H1 (cell line): Measurements from ENCODE around the gene CRNKL1. TPM values are rescaled to one million over a fixed set of nuclear protein-coding genes. Genes with fewer than 3 reads are reported as not detected.

Experiments used
- CTCF ChIA-PET: fragments of 300-600 bp; sonication (Branson Sonifier 250); formaldehyde crosslinking; loops from one replicate; lab custom pipeline; 2021; ENCODE audit not compliant: partially characterized antibody; lab: Charles Lee
- POLR2A ChIA-PET: fragments of 300-600 bp; sonication (Branson Sonifier 250); formaldehyde crosslinking; loops from one replicate; lab custom pipeline; 2021; ENCODE audit warnings: inconsistent platforms; ENCODE audit not compliant: partially characterized antibody; lab: Charles Lee
- DNase-seq, 2 experiments: peaks; one replicate each; pipeline versions ENCODE4 v3.0.0 to v3.0.0-alpha.2; 2010 to 2022; ENCODE audit warnings: low spot score in 2 of 2, low read depth in 1 of 2, mixed read lengths in 1 of 2
- FAIRE-seq: peaks from 2 replicates; lab custom pipeline; 2011; peaks lifted over from hg19 to GRCh38; lab: Jason Lieb, UNC
- H2AFZ ChIP-seq: 2 replicates; pipeline ENCODE4 v1.8.1; 2012; ENCODE audit warnings: low read length, inconsistent platforms
- H2AK5ac ChIP-seq: 2 replicates; pipeline ENCODE4 v1.6.1; 2013; ENCODE audit warnings: low read depth, low read length
- H2BK120ac ChIP-seq: replicated peaks from 2 replicates; pipeline ENCODE3; 2013; ENCODE audit warnings: low read depth, low read length, inconsistent platforms
- H2BK12ac ChIP-seq: 2 replicates; pipeline ENCODE4 v1.6.1; 2013; ENCODE audit warnings: low read depth, low read length
- H2BK15ac ChIP-seq: 2 replicates; pipeline ENCODE4 v1.6.1; 2013; ENCODE audit warnings: low read length
- H2BK20ac ChIP-seq: 2 replicates; pipeline ENCODE4 v1.6.1; 2013; ENCODE audit warnings: low read length
- H2BK5ac ChIP-seq: 2 replicates; pipeline ENCODE4 v1.6.1; 2013; ENCODE audit warnings: low read depth, low read length
- H3K14ac ChIP-seq: 2 replicates; pipeline ENCODE4 v1.6.1; 2013; ENCODE audit warnings: inconsistent platforms; ENCODE audit not compliant: insufficient read length
- H3K18ac ChIP-seq: 2 replicates; pipeline ENCODE4 v1.6.1; 2013; ENCODE audit warnings: low read length; ENCODE audit errors: extremely low read depth
- H3K23ac ChIP-seq: 2 replicates; pipeline ENCODE4 v1.6.1; 2013; ENCODE audit warnings: inconsistent platforms; ENCODE audit not compliant: insufficient read length
- H3K23me2 ChIP-seq: 2 replicates; pipeline ENCODE4 v1.6.1; 2013; ENCODE audit warnings: low read depth, low read length
- H3K27ac ChIP-seq: 2 replicates; pipeline ENCODE4 v1.6.1; 2011; ENCODE audit warnings: low read depth, low read length, inconsistent platforms
- H3K27me3 ChIP-seq, 4 experiments: replicated peaks in 1 of 4; 1 replicate in 1 of 4; 2 replicates in 3 of 4; pipeline versions ENCODE4 v1.6.1 to v1.8.1; 2011 to 2013; ENCODE audit warnings: low read length in 3 of 4, mild to moderate bottlenecking in 3 of 4, inconsistent platforms in 2 of 4, mixed read lengths in 2 of 4, moderate library complexity in 1 of 4; ENCODE audit not compliant: control insufficient read depth in 3 of 4, insufficient read depth in 3 of 4; ENCODE audit errors: extremely low read depth in 1 of 4
- H3K36me3 ChIP-seq, 4 experiments: 2 replicates each; pipeline versions ENCODE4 v1.6.1 to v1.8.1; 2011 to 2013; ENCODE audit warnings: mild to moderate bottlenecking in 4 of 4, low read length in 3 of 4, moderate library complexity in 2 of 4, control low read depth in 1 of 4, inconsistent platforms in 1 of 4; ENCODE audit not compliant: insufficient read depth in 4 of 4, control insufficient read depth in 2 of 4
- H3K4ac ChIP-seq: replicated peaks from 2 replicates; pipeline ENCODE3; 2013; ENCODE audit warnings: low read length, low read depth, mixed read lengths, inconsistent platforms; ENCODE audit not compliant: insufficient read length
- H3K4me1 ChIP-seq, 4 experiments: replicated peaks in 1 of 4; 1 replicate in 1 of 4; 2 replicates in 3 of 4; pipeline versions ENCODE4 v1.6.1 to v1.8.1; 2011 to 2013; ENCODE audit warnings: low read length in 3 of 4, inconsistent platforms in 2 of 4, mixed read lengths in 1 of 4; ENCODE audit not compliant: insufficient read depth in 4 of 4, control insufficient read depth in 3 of 4
- H3K4me2 ChIP-seq, 2 experiments: 2 replicates each; pipeline versions ENCODE4 v1.6.1 to v1.8.1; 2011 to 2013; ENCODE audit warnings: low read depth in 2 of 2, low read length in 2 of 2, control low read depth in 1 of 2, inconsistent platforms in 1 of 2, mild to moderate bottlenecking in 1 of 2; ENCODE audit not compliant: insufficient read depth in 1 of 2
- H3K4me3 ChIP-seq, 4 experiments: fragments of 200-600, 300-600 bp in 1 of 4; sonication (generic), shearing (Covaris generic), sonication (Bioruptor Twin) in 1 of 4; 2 replicates each; pipeline versions ENCODE4 v1.5.1 to v1.8.1; 2011 to 2016; ENCODE audit warnings: low read length in 4 of 4, low read depth in 3 of 4, control low read depth in 2 of 4, inconsistent platforms in 2 of 4, mild to moderate bottlenecking in 2 of 4, mixed read lengths in 1 of 4, moderate library complexity in 1 of 4; ENCODE audit not compliant: insufficient read depth in 2 of 4; ENCODE audit errors: extremely low read depth in 1 of 4
- H3K56ac ChIP-seq: replicated peaks from 2 replicates; pipeline ENCODE3; 2013; ENCODE audit warnings: low read depth, mild to moderate bottlenecking, mixed read lengths, low read length, inconsistent platforms; ENCODE audit not compliant: insufficient read length
- H3K79me1 ChIP-seq: 2 replicates; pipeline ENCODE4 v1.6.1; 2013; ENCODE audit warnings: low read depth, low read length, control low read depth
- H3K79me2 ChIP-seq, 2 experiments: 2 replicates each; pipeline versions ENCODE4 v1.6.1 to v1.8.1; 2012 to 2013; ENCODE audit warnings: low read length in 2 of 2, mild to moderate bottlenecking in 2 of 2, inconsistent platforms in 1 of 2; ENCODE audit not compliant: insufficient read depth in 2 of 2, control insufficient read depth in 1 of 2
- H3K9ac ChIP-seq, 4 experiments: replicated peaks in 1 of 4; 1 replicate in 1 of 4; 2 replicates in 3 of 4; pipeline versions ENCODE4 v1.6.1 to v1.8.1; 2011 to 2013; ENCODE audit warnings: low read depth in 3 of 4, low read length in 3 of 4, control low read depth in 2 of 4, mild to moderate bottlenecking in 2 of 4, moderate library complexity in 2 of 4, inconsistent platforms in 1 of 4; ENCODE audit errors: extremely low read depth in 1 of 4
- H3K9me3 ChIP-seq, 2 experiments: 2 replicates each; pipeline versions ENCODE4 v1.6.1 to v1.8.1; 2012 to 2013; ENCODE audit warnings: mild to moderate bottlenecking in 2 of 2, moderate library complexity in 2 of 2, control low read depth in 1 of 2, inconsistent platforms in 1 of 2, low read depth in 1 of 2, low read length in 1 of 2, mixed read lengths in 1 of 2; ENCODE audit not compliant: insufficient read depth in 2 of 2
- H4K20me1 ChIP-seq, 2 experiments: replicated peaks in 1 of 2; 2 replicates each; pipeline versions ENCODE3 to v1.8.1; 2011 to 2013; ENCODE audit warnings: inconsistent platforms in 2 of 2, low read length in 2 of 2, mild to moderate bottlenecking in 1 of 2; ENCODE audit not compliant: insufficient read depth in 2 of 2, control insufficient read depth in 1 of 2
- H4K5ac ChIP-seq: 2 replicates; pipeline ENCODE4 v1.6.1; 2013; ENCODE audit warnings: low read length, low read depth, mixed read lengths, inconsistent platforms; ENCODE audit not compliant: insufficient read length
- H4K8ac ChIP-seq: 2 replicates; pipeline ENCODE4 v1.8.0; 2013; ENCODE audit warnings: mild to moderate bottlenecking, moderate library complexity, low read length, inconsistent platforms; ENCODE audit not compliant: insufficient read depth; ENCODE audit errors: extremely low read depth
- H4K91ac ChIP-seq: replicated peaks from 2 replicates; pipeline ENCODE3; 2013; ENCODE audit warnings: low read length, mixed read lengths, inconsistent platforms; ENCODE audit not compliant: insufficient read length
- WGBS, 2 experiments: shearing (Covaris generic) in 1 of 2; methylation state at CpG; one replicate each; pipeline versions ENCODE4 v1.1.6 to v1.1.7; 2013 to 2015; ENCODE audit warnings: low lambda C conversion rate in 2 of 2, mixed read lengths in 2 of 2, inconsistent platforms in 1 of 2, low coverage in 1 of 2, missing lambda C conversion rate in 1 of 2; ENCODE audit not compliant: insufficient replicate concordance in 2 of 2, insufficient coverage in 1 of 2, insufficient read length in 1 of 2; ENCODE audit errors: extremely low coverage in 1 of 2, missing lambda C conversion rate in 1 of 2; 5-methylcytosine and 5-hydroxymethylcytosine counted together
- polyA plus RNA-seq, 7 experiments: library from polyadenylated mRNA; depleted of rRNA in 3 of 7; stranded (reverse) in 5 of 7; unstranded in 2 of 7; fragments of >200 nt in 5 of 7; fragments of 200-250 nt in 2 of 7; gene quantifications; 1 replicate in 5 of 7; 2 replicates in 1 of 7; 4 replicates in 1 of 7; pipeline versions ENCODE4 v1.2.1 to v1.2.3, GENCODE V29; 2011 to 2013; ENCODE audit warnings: missing spikeins in 2 of 7, mixed read lengths in 2 of 7
- total RNA-seq: library from RNA; stranded (reverse); fragmentation: NEBNext Ultra II Directional; extraction: Animal tissue kit (Norgen Biotek cat#: 25700); gene quantifications from 2 replicates; pipeline ENCODE4 v1.2.1, GENCODE V29; 2021
- TF ChIP-seq, protein P1 (sequence below), 3 experiments: IDR thresholded peaks; 1 replicate in 2 of 3; 2 replicates in 1 of 3; pipeline versions ENCODE4 v1.5.1 to v1.6.1; 2011; ENCODE audit warnings: low read length in 3 of 3, mild to moderate bottlenecking in 3 of 3, inconsistent platforms in 2 of 3, low read depth in 1 of 3, moderate library complexity in 1 of 3; ENCODE audit not compliant: insufficient read depth in 1 of 3; ENCODE audit errors: control extremely low read depth in 1 of 3

Gene CRNKL1
- total and polyA plus RNA-seq, 2 of the 8 experiments (the other 6 are each of a cell fraction or from before 2014, with no cell fraction given), result 4.0 to 26.5 TPM

DNA sequence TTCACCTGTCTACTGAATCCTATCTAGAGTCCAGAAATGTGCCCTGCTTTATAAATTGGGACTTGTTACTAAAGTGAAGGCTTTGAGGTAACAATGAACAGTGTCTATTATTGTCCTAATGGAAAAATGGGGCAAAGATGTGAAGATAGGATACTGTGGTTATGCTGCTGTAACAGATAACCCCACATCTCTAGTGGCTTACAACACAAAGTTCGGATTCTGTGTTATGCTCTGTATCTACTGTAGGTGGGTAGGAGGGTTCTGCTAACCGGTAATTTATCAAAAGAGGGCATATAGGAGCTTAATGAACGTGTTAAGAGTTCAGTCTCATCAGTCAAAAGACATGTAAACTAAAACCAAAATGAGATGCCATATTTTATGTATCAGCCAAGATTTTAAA lies 28.9 kb downstream of the CRNKL1 start:
- Histone ChIP-seq H2BK12ac (no peak overlapping the region), H2BK20ac (no peak overlapping the region), H3K18ac (no peak overlapping the region), H2AK5ac (no peak overlapping the region), H2AFZ (no peak overlapping the region), H2BK120ac (no peak overlapping the region), H3K4me2 (no peak overlapping the region), H3K27ac (no peak overlapping the region), H3K27me3 (no peaks in the 10 kb centered on the region), H2BK15ac (no peak overlapping the region), H4K20me1 (peaks cover 2% of the 10 kb centered on the region in 2 experiments), H3K9me3 (no peaks in the 10 kb centered on the region), H4K8ac (no peak overlapping the region), H3K23ac (no peak overlapping the region), H3K23me2 (no peaks in the 10 kb centered on the region), H3K56ac (no peak overlapping the region), H4K91ac (no peak overlapping the region), H3K79me1 (peaks cover 32% of the 10 kb centered on the region), H3K4ac (no peak overlapping the region), H3K79me2 (peaks cover 8 to 66% of the 10 kb centered on the region in 2 experiments), H2BK5ac (no peak overlapping the region), H3K4me3 (no peak overlapping the region), H3K4me1 (peaks cover 0 to 4% (median under 1%) of the 10 kb centered on the region in 4 experiments; a peak in 3 of 7 replicates)
- WGBS, 2 experiments, result 89% methylated on average over 3 of the region's 3 CpGs; no CpG with 5 or more reads in 1 of the 2 experiments
- ChIA-PET POLR2A (interaction anchor here (0.7 kb wide), 1 partner anchor 13 kb away, joined by 3 read pairs; no protein-coding TSS in a partner anchor), CTCF (no interaction called here)
- DNase-seq, result no peak
- TF ChIP-seq, protein P1, sequence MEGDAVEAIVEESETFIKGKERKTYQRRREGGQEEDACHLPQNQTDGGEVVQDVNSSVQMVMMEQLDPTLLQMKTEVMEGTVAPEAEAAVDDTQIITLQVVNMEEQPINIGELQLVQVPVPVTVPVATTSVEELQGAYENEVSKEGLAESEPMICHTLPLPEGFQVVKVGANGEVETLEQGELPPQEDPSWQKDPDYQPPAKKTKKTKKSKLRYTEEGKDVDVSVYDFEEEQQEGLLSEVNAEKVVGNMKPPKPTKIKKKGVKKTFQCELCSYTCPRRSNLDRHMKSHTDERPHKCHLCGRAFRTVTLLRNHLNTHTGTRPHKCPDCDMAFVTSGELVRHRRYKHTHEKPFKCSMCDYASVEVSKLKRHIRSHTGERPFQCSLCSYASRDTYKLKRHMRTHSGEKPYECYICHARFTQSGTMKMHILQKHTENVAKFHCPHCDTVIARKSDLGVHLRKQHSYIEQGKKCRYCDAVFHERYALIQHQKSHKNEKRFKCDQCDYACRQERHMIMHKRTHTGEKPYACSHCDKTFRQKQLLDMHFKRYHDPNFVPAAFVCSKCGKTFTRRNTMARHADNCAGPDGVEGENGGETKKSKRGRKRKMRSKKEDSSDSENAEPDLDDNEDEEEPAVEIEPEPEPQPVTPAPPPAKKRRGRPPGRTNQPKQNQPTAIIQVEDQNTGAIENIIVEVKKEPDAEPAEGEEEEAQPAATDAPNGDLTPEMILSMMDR (IDR thresholded peaks at IDR 0.05; ENCODE audit: control extremely low read depth in 1 of 3, insufficient read depth in 1 of 3, low read depth in 1 of 3, low read length in 3 of 3), result no peak
- TF ChIP-seq, all 59 proteins: peak for 0
- Histone ChIP-seq H3K9ac (no peak overlapping the region), H3K36me3 (peaks cover 0 to 13% (median 5%) of the 10 kb centered on the region in 4 experiments; a peak in 6 of 8 replicates), H3K14ac (no peak overlapping the region), H4K5ac (no peak overlapping the region)
- no peak for FAIRE-seq
